GM12873 (cell line): ENCODE measurements around the gene SLX9.

ENCODE experiments used
- TF ChIP-seq, protein P1 (sequence below): IDR thresholded peaks from 2 replicates; pipeline ENCODE4 v1.5.1; 2012; ENCODE audit warnings: low read depth, mild to moderate bottlenecking, moderate library complexity, low read length, control low read depth; ENCODE audit not compliant: insufficient read depth; ENCODE audit errors: missing control alignments

The SLX9 gene

GRCh38 chr21:44903689-44904088 lies 36.1 kb upstream of the SLX9 start:
- TF ChIP-seq, protein P1, sequence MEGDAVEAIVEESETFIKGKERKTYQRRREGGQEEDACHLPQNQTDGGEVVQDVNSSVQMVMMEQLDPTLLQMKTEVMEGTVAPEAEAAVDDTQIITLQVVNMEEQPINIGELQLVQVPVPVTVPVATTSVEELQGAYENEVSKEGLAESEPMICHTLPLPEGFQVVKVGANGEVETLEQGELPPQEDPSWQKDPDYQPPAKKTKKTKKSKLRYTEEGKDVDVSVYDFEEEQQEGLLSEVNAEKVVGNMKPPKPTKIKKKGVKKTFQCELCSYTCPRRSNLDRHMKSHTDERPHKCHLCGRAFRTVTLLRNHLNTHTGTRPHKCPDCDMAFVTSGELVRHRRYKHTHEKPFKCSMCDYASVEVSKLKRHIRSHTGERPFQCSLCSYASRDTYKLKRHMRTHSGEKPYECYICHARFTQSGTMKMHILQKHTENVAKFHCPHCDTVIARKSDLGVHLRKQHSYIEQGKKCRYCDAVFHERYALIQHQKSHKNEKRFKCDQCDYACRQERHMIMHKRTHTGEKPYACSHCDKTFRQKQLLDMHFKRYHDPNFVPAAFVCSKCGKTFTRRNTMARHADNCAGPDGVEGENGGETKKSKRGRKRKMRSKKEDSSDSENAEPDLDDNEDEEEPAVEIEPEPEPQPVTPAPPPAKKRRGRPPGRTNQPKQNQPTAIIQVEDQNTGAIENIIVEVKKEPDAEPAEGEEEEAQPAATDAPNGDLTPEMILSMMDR: no peak

DNA sequence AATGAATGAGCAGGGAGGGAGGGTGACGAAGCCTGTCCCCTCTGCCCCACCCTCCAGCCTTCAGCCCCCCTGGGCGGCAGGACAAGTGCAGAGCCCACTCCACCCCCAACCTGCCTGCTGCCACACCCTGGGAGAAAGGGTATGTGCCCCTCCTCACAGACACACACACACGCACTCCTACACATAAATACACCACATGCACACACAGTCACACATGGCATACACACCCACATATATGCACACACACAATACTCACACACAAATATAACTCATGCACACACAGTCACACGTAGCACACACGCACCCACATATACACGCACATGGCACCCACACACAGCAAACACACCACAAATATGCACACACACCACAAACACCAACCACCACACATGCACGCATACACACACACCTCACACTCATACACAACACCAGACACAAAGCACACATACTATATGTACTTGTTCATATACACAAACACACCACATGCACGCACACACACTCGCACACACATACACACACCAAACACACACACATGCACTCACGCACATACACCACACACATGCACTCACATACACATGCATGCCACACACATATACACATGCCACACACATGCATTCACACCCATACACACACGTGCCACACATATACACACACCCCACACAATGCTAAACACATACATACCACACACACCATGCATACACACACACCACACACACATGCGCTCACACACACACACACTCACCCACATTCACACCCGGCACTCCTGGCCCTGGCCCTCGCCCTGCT lies 35.5 kb upstream of the SLX9 start:
- TF ChIP-seq, protein P1: no peak

DNA sequence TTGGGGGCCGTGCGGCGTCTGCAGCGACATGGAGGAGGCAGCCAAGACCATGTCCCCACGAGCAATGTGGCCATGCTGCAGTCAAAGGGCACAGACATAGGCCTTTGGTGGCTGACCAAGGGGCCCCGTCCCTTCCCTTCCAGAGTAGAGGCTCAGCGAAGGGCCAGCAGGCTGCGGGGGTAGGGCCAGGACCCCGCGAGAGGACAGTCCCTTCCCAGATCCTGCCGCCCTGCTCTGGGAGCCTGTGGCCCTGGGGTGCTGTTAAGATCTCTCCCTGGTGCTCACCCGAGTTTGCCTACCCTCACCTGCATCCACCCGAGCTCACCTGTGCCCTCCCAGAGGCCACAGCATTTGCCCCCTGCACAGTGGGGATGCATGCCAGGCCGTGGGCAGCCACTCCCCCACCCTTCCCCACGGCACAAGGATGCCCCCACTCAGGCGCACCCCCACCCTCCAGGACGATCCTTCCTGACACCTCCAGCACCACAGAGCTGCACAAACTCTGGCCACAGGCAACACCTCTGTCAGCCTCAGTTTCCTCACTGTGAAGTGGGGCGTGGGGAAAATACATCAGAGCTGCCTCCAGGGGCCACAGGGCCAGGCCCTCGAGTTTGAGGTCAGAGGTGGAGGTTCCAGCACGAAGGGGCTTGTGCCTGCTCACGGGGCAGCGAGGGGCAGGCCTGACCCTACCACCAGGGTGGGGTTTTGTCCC lies 34.7 kb upstream of the SLX9 start:
- TF ChIP-seq, protein P1: no peak

DNA sequence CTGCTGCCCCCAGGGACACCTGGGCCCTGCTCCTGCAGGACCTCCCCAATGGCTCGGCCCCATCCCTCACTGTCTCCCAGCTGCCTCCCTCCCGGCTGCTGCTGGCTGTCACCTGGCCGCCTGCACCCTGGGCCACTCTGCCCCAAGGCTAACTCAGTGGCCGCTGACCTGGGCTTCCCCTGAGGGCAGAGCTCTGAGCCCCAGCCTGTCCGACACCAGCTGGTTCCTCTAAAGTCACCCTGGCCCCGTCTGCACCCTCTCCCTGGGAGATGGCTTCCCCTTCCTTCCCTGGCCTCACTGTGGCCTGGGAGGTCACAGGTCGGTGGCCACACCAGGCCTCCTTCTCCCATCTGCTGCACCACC lies 34.1 kb upstream of the SLX9 start:
- TF ChIP-seq, protein P1: no peak

DNA sequence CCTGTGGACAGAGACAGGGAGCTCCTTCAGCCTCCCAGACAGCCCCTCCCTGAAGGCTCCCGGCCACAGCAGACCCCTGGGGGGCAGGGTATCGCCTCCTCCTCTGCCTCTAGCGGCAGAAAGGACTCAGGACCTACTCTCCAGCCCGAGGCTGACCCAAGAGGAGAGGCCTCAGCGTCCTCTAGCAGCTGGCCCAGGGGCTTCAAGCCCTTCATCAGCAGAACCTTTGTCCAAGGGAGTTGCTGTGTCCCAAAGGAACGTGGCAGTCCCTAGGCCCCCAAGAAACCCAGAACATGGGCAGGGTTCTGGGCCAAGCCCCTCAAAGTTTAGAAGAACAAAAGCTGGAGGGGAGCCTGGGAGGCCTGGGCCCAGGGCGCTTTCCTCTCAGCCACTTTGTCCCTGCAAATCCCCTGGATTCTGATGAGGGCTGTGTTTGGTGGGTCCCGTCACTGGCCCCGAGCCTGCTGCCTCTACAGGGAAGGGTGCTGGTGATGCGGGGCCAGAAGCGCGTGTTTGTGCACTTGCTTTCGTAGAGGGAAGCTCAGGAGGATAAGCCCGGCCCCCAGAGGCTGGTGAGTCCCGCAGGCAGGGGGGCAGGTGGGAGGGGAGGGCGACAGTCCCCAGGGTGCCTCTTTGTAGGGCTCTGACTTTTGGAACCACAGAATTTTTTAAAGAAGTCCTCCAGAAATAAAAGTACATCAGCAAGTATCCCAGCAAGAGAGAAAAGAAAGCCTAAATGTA lies 32.4 kb upstream of the SLX9 start:
- TF ChIP-seq, protein P1: no peak

- TF ChIP-seq, protein P1: no peak
These were observed 31.6 kb upstream of the SLX9 start for GRCh38 chr21:44907966-44908895.

DNA sequence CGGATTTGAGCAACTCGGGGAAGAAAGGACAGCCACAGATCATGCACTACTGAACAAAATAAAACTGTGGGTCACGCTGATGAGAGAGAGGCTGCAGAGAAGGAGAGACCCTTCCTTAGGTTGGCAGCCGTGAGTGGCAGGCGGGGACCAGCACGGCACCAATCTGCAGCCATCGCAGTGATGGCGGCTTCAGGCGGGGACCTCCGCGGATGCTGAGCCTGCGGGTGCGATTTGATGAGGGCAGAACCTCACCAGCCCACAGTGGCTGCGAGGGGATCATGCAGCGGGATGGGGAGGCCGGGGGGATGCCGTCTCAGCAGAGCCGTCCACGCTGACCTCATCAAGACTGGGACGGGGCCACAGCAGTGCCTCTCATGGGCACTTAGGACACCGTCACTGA lies 30.9 kb upstream of the SLX9 start:
- TF ChIP-seq, protein P1: no peak
